Embryonic facial prominence (tissue), 1 donor: ENCODE results near the gene FLYWCH1.

ENCODE experiments used
- DNase-seq: peaks from one replicate; pipeline ENCODE4 v3.0.0-alpha.2; 2016; ENCODE audit errors: extremely low spot score

FLYWCH1 gene

GRCh38 chr16:2911638-2912329, at the start of gene FLYWCH1:
Gene FLYWCH1 (plus strand): TSS chr16:2911931. CDS start chr16:2929686, 17,755 bp downstream.
- peak; percentile 95 for DNase-seq

GRCh38 chr16:2865651-2866050, 46.1 kb upstream of the FLYWCH1 start:
- DNase-seq: no peak

- DNase-seq: no peak
Observed at GRCh38 chr16:2866431-2866830, 45.3 kb upstream of the FLYWCH1 start.

GRCh38 chr16:2867661-2867986, 44.1 kb upstream of the FLYWCH1 start:
- DNase-seq: no peak

GRCh38 chr16:2867987-2868789, 43.5 kb upstream of the FLYWCH1 start:
- DNase-seq: peak; percentile 82

- DNase-seq: no peak
Observed at GRCh38 chr16:2871926-2872325, 39.8 kb upstream of the FLYWCH1 start.

GRCh38 chr16:2874032-2874911, 37.5 kb upstream of the FLYWCH1 start:
- no peak for DNase-seq

- DNase-seq: no peak
Observed at GRCh38 chr16:2874912-2875362, 36.8 kb upstream of the FLYWCH1 start.

GRCh38 chr16:2879854-2880508, 31.8 kb upstream of the FLYWCH1 start:
- no peak for DNase-seq

GRCh38 chr16:2881783-2882649, 29.7 kb upstream of the FLYWCH1 start:
- DNase-seq: no peak

- peak; percentile 96 for DNase-seq
Observed at GRCh38 chr16:2882650-2883457, 28.9 kb upstream of the FLYWCH1 start, which contains the start of gene FLYWCH2. Gene FLYWCH2 (plus strand): TSS chr16:2883215. CDS start chr16:2896450, 13,235 bp downstream.

GRCh38 chr16:2883458-2883908, 28.2 kb upstream of the FLYWCH1 start:
- DNase-seq: no peak

GRCh38 chr16:2884041-2884451, 27.7 kb upstream of the FLYWCH1 start:
- no peak for DNase-seq

- DNase-seq: no peak
Observed at GRCh38 chr16:2894231-2894630, 17.5 kb upstream of the FLYWCH1 start.

GRCh38 chr16:2895813-2896212, 15.9 kb upstream of the FLYWCH1 start:
- no peak for DNase-seq

GRCh38 chr16:2896480-2897010, 15.2 kb upstream of the FLYWCH1 start:
- no peak for DNase-seq

- no peak for DNase-seq
Observed at GRCh38 chr16:2897110-2897509, 14.6 kb upstream of the FLYWCH1 start.

GRCh38 chr16:2898831-2899563, 12.7 kb upstream of the FLYWCH1 start:
- no peak for DNase-seq
